ENCODE measurements around the gene EIF4E3.

- TF ChIP-seq POLR2AphosphoS5 (IDR thresholded peaks at IDR 0.05; ENCODE audit: low read depth, low read length) = no peak
- no peak for TF ChIP-seq POLR2A (IDR thresholded peaks at IDR 0.05; ENCODE audit: low read depth, low read length)
These were observed 12.2 kb downstream of the EIF4E3 start for GRCh38 chr3:71713041-71713440.
